Lung microvascular endothelial cell (primary cell): Measurements from ENCODE around the gene PTDSS2. TPM values are rescaled to one million over a fixed set of nuclear protein-coding genes. Genes with fewer than 3 reads are reported as not detected.
"Not testable (repeated sequence)": the region's sequence is repeated elsewhere in the genome, so short reads cannot be mapped to it uniquely, and the experiment has no call there.

Experiments
- DNase-seq, 2 donors: peaks; one replicate each; pipeline versions ENCODE4 v3.0.0 to v3.0.0-alpha.2; 2010; ENCODE audit warnings: low read depth in 2 of 2
- total RNA-seq: library from RNA; depleted of rRNA; stranded (reverse); fragments of >200 nt; gene quantifications from 2 replicates; pipeline ENCODE4 v1.2.1, GENCODE V29; 2014

The PTDSS2 gene
- total RNA-seq = 21.8 and 31.7 TPM in 2 replicates

GRCh38 chr11:449889-450808 lies at the start of gene PTDSS2:
Gene PTDSS2, plus strand, starts transcription at chr11:450279. Its CDS starts 177 bp downstream, at chr11:450456.
- DNase-seq = peak; percentile 97 to 98

GRCh38 chr11:401196-401595 lies 48.9 kb upstream of the PTDSS2 start:
- DNase-seq = not testable (repeated sequence)

- DNase-seq = no peak
Observed at GRCh38 chr11:403021-403760, 46.9 kb upstream of the PTDSS2 start.

- no peak for DNase-seq
Observed at GRCh38 chr11:403761-404431, 46.2 kb upstream of the PTDSS2 start.

GRCh38 chr11:404551-405264 lies 45.4 kb upstream of the PTDSS2 start:
- DNase-seq = no peak

GRCh38 chr11:405323-405953 lies 44.6 kb upstream of the PTDSS2 start:
- peak in 1 of 2 donors; percentile 64 for DNase-seq

- DNase-seq = no peak
Observed at GRCh38 chr11:405954-406795, 43.9 kb upstream of the PTDSS2 start.

- peak; percentile 75 to 81 for DNase-seq
Observed at GRCh38 chr11:406796-407650, 43.1 kb upstream of the PTDSS2 start.

- no peak for DNase-seq
Observed at GRCh38 chr11:407651-408123, 42.4 kb upstream of the PTDSS2 start.

- no peak for DNase-seq
Observed at GRCh38 chr11:408154-409007, 41.7 kb upstream of the PTDSS2 start.

GRCh38 chr11:409008-409599 lies 41.0 kb upstream of the PTDSS2 start:
- DNase-seq = no peak

- no peak for DNase-seq
Observed at GRCh38 chr11:409600-410483, 40.2 kb upstream of the PTDSS2 start.

GRCh38 chr11:410711-411110 lies 39.4 kb upstream of the PTDSS2 start:
- DNase-seq = not testable (repeated sequence)

- not testable (repeated sequence) for DNase-seq
Observed at GRCh38 chr11:411520-411919, 38.6 kb upstream of the PTDSS2 start.

- no peak for DNase-seq
Observed at GRCh38 chr11:412641-413119, 37.4 kb upstream of the PTDSS2 start.
